ENCODE data around the gene SMIM38.

Gene SMIM38

GRCh38 chr11:69189059-69189458, 33.3 kb downstream of the SMIM38 start:
- no peak for DNase-seq

GRCh38 chr11:69190796-69191536, 35.2 kb downstream of the SMIM38 start:
- DNase-seq: no peak

DNA sequence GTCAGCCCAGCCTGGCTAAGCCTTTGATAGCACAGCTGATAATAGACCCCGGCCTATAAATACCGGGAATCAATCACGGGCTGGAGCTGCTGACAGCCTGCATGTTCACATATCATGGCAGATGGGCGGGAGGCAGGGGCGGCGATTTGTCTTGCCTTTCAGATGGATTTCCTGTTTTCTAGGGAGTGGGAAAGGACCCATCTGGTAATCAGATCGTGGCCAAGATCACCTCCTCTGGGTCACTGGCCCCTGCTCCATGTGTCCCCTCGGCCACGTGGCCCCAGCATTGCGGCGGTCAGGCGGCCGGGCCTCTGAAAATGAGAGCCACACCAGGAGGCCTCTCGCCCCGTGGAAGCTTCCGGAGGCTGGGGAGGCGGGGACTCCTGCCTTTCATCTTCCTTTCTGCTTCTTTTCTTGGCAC, 36.6 kb downstream of the SMIM38 start:
- DNase-seq: no peak

DNA sequence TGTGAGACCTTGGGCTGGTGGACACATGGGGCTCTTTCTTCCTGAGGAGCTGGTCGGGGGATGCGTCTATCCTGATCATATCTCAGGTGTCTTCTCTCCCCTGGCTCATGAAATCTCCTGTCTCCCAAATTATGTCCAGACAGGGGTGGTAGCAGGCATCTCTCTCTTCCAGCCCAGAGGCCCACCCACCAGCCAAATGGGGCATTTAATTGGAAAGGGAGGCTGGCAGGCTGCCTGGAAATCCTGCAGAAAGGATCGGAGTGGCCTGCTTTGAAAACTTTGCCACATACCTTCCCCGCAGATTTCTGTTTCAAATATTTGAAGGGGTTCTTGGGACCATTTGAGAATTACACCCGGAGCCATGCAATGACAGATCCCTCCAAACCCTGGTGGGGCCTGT, 37.4 kb downstream of the SMIM38 start:
- DNase-seq: no peak

DNA sequence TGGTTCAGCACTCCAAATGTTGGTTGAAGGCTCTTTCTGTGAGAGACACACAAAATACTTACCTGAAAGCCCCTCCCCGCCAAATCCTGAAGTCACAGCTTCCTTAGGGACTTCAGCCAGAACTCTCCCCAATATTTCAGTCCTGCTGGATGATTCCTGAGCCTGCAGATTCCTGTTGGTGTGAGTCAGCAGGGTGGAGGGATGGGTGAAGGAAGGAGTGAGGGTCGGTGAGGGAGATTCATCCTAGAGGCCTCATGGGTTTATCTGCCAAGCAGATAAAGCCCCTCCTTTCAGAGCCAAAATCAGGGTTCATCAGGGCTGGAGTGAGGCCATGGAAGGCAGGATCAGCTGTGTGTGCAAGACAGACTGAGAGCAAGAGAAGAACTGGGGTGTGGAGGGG, 37.9 kb downstream of the SMIM38 start:
- DNase-seq: no peak

DNA sequence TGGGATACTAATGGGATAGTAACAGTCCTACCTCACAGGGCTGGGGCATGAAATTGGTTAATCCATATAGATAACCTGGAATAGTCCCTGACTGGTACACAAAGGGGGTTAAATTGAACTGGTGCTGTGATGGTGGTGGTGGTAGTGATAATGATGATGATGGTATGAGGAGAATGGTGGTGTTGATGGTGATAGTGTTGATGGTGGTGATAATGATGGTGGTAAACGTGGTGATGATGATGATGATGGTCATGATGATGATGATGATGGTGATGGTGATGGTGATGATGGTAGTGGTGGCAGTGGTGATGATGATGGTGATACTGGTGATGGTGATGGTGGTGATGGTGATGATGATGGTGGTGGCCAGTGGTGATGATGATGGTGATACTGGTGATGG, 38.7 kb downstream of the SMIM38 start:
- DNase-seq: no peak

DNA sequence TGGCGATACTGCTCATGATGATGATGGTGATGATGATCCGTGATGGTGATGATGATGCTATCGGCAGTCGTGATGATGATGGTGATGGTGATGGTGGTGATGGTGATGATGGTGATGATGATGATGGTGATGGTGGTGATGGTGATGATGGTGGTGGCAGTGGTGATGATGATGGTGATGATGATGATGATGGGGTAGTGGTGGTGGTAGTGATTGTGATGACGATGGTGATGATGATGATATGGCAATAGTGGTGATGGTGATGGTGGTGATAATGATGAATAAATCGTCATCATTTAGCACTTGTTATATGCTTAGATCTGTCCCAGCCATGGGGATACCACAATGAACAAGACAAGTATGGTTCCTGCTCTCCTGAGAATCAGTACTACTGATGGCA, 39.2 kb downstream of the SMIM38 start:
- no peak for DNase-seq

DNA sequence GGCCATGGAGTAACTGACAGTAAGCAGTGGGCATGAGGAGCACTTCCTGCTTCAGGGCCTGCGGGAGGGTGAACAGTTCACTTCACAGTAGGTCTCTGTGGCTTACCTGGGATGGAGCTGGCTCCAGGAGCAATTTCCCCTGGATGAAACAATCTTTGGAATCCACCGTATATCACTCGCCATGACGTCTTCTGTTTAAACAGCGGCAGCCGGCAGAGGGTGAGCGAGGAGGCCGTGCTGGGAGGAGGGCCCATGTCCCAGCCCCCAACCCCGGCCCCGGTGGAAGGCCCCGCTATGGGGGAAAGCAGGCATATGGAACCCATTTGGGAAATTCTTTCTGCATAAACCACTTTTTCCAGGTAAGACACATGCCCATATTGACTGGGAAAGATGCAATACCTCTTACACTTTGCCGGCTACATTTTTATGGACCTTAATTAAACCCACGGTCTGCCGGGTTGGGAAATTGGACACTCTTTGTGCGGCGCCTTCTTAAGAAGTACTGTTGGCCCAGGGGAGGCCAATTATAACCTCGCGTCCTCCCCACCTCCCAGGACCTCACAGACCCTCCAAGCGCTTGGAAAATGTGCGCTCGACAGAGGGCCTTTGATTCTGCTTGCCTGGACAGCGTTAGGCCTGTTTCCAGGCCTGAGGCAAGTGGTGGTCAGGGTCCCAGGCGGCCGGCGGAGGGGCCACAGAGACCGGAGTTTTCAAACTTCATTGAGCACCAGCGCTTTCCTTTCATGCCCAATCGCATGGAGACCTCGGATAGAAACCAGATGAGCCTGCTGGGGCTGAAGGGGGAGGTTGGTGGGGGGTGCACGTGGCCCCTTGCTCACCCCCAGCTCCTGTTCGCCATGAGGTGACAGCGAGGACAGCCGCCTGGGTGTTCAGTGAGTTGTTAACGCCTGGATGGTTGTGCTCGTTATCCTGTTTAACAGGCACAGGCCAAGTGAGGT, 40.4 kb downstream of the SMIM38 start:
- no peak for DNase-seq

DNA sequence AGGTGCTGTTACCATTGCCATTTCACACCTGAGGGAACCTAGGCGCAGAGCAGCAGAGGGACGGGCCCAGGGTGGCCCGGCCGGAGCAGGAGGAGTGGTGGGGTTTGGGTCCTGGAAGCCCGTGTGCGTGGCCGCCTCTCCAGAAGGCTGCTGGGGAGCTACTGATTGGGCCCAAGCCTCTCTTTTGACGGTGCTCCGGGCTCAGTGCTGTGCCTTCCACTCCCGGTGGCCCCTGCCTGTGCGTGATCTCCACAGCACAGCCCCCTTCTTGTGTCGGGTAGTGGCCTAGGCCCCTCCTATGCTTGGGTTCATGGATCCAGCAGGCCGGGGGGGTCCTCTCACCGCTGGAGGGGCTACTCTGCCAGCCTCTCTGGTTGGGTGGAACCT, 41.0 kb downstream of the SMIM38 start:
- DNase-seq: no peak

DNA sequence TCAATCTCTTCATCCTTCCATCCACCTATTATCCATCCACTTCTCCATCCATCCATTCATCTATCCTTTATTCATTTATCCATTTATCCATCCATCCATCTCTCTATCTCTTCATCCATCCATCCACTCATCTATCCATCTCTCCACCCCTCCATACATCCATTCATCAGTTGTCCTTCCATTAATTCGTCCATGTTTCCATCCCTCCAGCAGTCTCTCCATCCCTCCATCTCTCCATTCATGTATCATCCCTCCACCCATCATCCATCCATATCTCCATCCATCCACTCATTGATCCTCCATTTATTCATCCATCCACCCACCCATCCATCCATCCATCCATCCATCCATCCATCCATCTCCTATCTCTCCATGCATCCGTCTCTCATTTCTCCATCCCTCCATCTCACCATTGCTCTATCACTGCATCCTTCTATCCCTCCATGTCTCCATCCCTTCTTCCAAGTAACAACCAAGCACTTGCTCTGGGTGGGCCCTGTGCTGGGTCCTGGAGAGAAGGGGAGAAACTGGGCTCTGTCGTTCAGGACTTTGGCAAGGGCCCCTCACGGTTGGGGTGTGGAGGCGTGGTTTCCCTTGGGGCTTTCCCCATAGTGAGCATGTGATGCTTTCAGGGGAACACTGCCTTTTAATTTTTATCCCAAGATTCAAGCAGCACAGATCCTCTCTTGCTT, 43.3 kb downstream of the SMIM38 start:
- no peak for DNase-seq

GRCh38 chr11:69199583-69200315, 44.0 kb downstream of the SMIM38 start:
- peak; percentile 17 for DNase-seq

- DNase-seq: no peak
Observed at GRCh38 chr11:69200331-69201065, 44.8 kb downstream of the SMIM38 start.

DNA sequence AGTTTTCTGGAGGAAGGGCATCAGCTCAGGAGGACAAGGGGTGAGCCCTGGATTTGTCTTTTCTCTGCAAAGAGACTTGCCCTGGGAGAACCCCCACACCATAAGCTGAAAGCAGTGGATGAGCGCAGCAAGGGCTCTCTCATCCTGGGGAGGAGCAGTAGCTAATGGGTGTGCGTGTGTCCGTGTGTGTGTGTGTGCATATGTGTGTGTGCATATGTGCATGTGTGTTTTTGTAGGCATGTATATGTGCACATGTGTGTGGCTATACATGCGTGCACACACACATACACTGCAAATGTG, 45.3 kb downstream of the SMIM38 start:
- no peak for DNase-seq

DNA sequence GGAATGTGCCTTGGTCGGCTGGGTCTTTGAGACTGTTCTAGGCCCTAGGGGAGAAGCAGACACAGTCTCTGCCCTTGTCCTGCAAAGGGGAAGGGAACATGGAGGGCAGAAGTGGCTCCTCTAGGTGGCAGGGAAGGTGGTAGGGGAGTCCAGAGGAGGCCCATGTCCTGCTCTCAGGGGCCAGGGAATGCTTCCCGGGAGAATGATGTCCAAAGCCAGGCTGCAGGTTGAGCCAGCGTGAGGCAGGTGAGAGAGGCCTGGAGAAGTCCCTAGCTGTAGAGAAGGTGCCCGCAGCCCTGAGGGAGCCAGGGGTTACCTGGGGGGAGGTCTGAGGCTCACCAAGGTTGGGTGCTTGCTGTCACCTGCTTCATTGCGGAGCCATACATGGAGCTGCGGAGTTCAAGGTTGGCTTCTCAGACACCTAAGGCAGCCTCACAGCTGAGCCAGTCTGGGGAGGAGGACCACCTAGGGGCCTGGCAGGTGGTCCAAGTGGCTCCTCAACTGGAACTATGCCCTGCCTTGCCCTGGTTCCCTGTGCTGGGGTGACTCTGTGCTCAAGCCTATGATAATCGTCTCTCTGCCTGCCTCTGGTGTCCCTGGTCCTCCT, 46.1 kb downstream of the SMIM38 start:
- DNase-seq: no peak

- DNase-seq: no peak
Observed at GRCh38 chr11:69202511-69203221, 46.9 kb downstream of the SMIM38 start.

DNA sequence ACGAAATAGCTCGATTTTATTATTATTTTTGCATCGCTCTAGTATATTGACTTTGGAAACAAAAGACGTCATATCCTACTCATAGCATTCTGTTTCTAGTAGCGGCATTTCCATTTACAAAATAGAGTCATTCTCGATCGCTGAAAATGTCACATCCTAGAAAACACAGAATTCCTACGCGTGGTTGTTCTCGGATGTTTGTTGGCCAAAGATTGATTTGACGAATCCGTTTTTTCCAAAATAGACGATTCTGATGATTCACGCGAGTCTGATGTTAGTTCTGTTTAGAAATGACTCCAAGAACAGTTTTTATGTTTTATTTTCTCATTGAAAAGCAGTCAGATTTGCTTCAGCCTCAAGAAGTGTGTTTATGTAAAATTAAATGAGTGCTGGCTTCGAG, 47.6 kb downstream of the SMIM38 start:
- no peak for DNase-seq

DNA sequence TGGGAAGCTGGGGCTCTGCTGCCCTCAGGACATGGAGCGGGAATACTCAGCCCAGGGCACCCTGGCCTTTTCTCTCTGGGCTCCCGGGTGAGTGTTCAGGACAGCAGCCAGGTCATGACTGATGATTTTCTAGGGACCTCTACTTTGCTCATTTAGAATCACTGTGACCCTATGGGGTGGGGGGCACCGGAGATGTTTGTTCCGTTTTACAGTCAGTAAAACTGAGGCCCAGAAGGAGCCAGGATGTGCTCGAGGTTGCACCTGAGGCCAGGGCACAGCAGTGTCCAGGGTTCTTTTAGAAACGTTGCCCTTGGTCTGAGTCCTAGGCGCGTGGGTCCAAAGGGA, 48.1 kb downstream of the SMIM38 start:
- DNase-seq: no peak

- no peak for DNase-seq
Observed at GRCh38 chr11:69204246-69204940, 48.7 kb downstream of the SMIM38 start.

GRCh38 chr11:69204941-69205742, 49.4 kb downstream of the SMIM38 start:
- DNase-seq: no peak

Data from NCI-H1436 (cell line).